ENCODE data around the gene SCUBE2.
"Not testable (repeated sequence)": the region's sequence is repeated elsewhere in the genome, so short reads cannot be mapped to it uniquely, and the experiment has no call there.

SCUBE2 gene

DNA sequence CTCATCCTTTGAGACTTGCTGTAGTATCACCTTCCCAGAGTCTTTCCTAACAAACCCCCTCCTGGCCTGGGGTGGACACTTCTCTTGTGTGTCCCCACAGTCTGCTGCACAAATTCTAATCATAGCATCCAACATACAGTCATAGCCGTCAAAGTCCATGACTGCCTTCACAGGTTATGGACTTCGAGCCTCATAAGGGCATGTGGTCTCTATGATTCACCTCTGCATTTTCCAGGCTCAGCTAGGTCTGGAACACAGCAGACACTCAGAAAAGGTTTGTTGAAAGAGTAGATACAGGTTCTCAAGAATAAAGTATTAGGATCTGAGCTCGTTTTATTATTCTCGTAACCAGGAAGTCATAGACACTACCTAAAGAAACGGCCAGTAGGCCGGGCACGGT lies 13.2 kb upstream of the SCUBE2 start:
- no peak for DNase-seq (ENCODE audit: low spot score)

DNA sequence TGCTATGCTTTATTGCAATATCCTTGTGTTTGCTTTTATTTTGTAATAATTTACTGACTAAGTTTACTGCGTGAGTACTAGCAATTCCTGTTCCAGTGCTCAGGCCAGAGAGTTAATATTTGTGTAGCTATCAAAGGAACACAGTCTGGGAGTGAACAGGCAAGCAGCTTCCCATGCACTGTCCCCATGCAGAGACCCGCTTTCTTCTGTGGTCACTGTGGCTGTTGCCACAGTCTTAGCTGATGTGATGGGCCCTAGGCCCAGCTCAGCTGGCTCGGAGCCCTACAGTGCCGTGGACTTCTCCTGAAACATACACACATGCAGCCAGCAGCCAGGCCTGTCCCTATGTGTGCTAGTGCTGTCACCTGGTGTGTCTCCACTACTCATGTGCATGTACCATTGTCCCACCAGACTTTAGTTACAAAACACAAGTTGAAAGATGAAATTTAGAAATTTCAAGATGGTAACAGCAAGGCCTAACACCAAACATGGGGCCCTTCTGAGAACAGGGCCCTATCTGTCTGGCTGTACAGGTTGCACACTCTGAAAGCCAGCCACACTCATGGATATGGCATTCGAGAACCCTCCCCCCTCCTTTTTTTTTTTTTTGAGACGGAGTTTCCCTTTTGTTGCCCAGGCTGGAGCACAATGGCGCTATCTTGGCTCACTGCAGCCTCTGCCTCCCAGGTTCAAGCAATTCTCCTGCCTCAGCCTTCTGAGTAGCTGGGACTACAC lies 12.3 kb upstream of the SCUBE2 start:
- no peak for DNase-seq (ENCODE audit: low spot score)

DNA sequence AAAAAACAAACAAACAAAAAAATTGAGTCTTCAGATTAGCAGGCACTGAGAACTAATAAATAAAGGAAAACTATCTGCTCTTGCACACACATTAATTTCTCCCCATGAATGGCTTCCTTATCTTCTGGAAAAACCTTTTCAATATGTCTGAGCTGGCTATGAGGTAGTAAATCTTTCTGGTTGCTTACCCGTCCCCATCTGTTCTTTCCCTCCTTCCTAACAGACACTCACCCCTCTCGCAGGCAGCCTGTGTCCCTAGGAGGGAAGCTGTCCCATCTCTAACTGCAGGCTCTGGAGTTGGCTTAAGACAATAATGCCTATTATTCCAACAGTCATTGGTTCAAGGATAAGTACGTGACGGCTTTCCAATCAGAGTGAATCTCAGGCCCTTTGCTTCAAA lies 8.2 kb upstream of the SCUBE2 start:
- no peak for DNase-seq (ENCODE audit: low spot score)

DNA sequence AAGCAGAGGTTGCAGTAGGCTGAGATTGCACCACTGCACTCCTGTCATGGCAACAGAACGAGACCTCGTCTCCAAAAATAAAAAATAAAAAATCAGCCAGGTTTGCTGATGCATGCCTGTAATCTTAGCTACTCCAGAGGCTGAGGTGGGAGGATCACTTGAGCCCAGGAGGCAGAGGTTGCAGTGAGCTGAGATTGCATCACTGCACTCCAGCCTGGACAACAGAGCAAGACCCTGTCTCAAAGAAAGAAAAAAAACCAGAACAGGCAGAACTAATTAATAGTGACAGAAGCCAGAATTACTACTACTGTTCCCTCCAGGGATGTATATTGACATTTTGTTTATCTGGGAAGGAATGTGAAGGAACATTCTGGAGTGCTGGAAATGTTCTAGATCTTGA lies 7.1 kb upstream of the SCUBE2 start:
- not testable (repeated sequence) for DNase-seq (ENCODE audit: low spot score)

DNA sequence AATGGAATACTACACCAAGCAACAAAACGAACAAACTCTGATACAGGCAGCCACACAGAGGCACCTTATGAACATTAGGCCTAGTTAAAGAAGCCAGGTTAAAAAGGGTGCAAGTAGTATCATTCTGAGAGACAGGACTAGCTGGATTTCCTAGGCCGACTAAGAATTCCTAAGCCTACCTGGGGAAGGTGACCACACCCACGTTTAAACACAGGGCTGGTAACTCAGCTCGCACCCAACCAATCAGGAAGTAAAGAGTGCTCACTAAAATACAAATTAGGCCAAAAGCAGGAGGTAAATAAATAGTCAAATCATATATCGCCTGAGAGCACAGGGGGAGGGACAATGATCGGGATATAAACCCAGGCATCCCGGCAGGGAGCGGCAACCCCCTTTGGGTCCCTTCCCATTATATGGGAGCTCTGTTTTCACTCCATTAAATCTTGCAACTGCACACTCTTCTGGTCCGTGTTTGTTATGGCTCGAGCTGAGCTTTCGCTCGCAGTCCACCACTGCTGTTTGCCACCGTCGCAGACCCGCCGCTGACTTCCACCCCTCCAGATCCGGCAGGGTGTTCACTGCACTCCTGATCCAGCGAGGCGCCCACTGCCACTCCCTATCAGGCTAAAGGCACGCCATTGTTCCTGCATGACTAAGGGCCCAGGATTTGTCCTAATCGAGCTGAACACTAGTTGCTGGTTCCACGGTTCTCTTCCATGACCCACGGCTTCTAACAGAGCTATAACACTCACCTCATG lies 6.0 kb upstream of the SCUBE2 start:
- not testable (repeated sequence) for DNase-seq (ENCODE audit: low spot score)

DNA sequence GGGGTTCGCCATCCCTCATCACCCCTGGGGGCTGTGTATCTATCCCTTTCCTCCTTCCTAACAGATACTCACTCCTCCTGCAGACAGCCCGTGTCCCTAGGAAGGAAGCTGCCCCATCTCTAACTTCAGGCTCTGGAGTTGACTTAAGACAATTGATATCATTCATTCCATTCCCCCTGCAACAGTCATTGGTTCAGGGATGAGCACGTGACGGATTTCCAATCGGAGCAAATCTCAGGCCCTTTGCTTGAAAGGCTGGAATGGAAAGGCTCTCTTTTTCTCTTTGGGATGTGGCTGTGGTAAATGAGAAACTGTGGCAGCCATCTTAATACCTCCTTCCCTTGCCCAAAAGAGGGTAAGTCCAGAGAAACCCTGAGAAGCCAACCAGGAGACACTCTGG lies 5.0 kb upstream of the SCUBE2 start:
- DNase-seq (ENCODE audit: low spot score), result no peak

DNA sequence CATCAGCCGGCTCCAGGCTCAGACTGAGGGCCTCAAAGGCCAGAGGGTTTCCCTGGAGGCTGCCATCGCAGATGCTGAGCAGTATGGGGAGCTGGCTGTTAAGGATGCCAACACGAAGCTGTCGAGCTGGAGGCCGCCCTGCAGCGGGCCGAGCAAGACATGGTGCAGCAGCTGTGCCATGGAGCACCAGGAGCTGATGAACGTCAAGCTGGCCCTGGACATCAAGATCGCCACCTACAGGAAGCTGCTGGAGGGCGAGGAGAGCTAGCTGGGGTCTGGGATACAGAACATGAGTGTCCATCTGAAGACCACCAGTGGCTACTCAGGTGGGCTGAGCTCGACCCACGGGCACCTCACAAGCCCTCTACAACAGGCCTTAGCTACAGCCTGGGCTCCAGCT lies 4.0 kb upstream of the SCUBE2 start:
- DNase-seq (ENCODE audit: low spot score), result no peak

DNA sequence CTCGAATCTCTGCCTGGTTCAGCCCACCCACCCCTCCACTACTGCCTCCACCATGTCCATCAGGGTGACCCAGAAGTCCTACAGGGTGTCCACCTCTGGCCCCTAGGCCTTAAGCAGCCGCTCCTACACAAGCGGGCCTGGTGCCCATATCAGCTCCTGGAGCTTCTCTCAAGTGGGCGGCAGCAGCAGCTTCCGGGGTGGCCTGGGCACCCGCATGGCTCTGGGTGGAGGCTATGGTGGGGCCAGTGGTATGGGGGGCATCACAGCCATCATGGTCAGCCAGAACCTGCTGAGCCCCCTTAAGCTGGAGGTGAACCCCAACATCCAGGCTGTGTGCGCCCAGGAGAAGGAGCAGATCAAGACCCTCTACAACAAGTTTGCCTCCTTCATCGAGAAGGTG lies 3.0 kb upstream of the SCUBE2 start:
- no peak for DNase-seq (ENCODE audit: low spot score)

DNA sequence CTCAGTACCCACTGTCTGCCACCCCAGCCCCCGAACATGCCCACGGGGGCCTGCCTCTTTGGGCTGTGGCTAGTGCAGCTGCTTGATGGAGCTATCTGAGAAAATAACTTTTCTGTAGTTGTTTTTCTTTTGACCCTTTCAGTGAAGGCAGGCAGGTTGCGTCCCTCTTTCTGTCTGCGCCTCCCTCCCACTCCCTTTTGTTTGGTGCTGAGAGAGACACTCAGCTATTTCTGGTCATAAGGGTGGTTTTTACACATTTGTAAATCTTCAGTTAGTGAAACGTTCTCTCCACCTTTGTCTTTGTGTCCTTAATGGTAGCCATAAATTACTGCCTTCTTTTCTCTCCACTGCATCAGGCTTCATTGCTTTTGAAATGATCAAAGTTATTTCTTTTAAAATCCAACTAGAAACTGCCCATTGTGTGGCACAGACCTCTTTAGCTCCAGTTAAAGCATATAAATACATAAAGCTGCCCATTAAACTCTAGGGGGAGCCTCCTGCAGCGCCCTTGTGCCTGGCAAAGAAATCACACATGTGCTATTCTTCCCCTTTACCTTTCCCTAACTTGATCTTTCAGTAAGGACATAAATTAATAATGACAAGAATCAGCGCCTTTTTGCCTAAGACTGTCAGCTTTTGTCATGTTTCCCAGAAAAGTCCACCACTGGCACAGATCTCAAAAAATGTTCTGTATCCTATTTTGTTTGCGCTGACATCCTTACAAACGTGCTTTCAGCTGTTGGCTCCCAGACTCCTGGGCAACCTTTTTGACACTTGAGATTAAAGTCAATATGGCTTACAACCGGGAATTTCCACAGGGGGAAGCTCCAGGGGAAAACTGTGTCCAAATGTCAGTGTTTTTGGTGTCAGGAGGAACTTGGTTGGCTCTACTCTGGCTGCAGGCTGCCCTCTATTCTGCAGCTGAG lies 1.7 kb upstream of the SCUBE2 start:
- DNase-seq (ENCODE audit: low spot score), result no peak

DNA sequence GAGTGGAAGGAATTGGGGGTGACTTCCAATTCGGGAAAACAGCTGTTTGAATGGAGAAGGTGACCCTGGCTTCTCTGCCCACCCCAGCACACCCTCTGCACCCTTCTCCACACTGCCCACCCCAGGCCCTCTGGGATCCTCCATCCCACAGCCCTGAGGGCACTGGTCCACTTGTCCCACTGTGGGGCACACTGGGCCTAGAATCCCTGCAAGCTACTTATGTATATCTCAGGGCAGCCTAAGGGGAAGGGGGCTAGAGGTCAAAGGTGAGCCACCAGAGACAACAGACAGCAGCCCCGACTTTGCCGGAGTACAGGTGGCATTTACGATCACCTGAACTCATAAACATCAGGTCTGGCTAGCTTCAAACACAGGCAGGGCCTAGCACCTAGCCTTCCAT lies 673 bp upstream of the SCUBE2 start:
- no peak for DNase-seq (ENCODE audit: low spot score)

DNA sequence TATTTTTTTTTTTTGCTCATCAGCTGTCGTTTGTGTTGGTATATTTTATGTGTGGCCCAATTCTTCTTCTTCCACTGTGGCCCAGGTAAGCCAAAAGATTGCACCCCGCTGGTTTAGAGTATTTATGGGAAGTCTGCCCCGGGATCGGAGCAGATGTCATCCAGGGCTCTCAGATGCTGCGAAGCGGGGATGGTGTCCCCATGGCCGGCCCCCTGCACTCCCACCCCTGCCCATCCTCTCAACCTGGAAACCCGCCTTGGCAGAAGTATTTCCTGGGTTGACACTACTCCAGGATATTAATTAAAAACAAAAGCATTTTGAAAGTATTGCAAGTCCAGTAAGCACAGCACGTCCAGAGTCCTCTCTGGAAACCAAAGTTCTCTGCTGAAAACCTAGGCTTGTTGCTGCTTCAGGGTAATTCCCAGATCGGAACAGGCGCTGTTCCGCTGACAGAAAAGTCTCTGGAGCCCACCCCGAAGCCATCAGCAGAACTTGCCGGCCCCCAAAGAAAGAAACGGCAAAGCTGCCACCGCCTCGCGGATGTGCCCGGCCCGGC lies 833 bp downstream of the SCUBE2 start:
- DNase-seq (ENCODE audit: low spot score), result no peak

DNA sequence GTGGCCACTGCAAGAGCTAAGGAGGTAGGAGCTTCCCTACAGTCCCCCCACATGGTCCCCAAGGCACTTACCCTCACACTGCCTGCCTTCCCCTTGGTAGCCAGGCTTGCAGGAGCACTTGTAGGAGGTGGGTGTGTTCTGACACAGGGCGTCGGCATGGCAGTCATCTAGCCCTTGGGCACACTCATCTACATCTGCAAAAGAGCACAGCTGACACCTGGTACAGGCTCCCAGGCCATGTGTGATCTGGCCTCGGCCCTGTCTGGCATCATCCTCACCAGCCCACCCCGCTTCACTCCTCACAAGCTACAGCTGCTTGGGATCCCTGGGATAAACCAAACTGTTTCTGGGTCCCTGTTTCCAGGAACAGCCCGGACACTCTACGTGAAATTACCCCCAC lies 1.8 kb downstream of the SCUBE2 start:
- no peak for DNase-seq (ENCODE audit: low spot score)

DNA sequence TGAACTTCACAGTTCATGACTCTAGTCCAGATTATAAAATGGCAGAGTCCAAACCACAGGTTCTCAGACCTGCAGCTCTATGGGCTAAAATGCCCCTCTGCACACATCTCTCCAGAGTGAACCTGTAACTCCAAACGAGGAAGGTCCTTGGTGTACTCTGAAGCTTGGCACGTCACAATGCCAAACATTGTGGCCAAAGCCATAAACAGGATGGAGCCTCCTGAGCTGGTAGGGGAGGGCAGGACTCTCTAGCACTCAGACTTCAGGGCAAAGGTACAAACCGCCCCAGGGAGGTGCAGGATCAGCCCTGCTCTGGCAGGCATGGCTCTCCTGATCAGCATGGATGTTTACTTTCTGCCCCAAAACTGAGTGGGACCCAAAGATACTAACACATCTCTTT lies 2.3 kb downstream of the SCUBE2 start:
- DNase-seq (ENCODE audit: low spot score), result no peak

DNA sequence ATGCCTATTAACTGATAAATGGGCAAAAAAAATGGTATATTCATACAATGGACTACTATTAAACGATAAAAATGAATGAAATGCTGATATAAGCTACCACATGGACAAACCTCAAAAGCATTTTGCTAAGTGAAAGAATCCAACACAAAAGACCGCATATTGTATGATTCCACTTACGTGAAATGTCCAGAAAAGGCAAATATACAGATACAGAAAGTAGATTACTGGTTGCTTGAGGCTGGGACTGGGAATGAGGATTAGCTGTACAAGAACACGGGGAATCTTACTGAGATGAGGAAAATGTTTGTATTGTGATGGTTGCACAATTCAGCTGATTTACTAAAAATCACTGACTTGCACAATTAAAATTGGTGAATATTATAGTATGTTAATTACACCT lies 8.8 kb downstream of the SCUBE2 start:
- DNase-seq (ENCODE audit: low spot score), result no peak

DNA sequence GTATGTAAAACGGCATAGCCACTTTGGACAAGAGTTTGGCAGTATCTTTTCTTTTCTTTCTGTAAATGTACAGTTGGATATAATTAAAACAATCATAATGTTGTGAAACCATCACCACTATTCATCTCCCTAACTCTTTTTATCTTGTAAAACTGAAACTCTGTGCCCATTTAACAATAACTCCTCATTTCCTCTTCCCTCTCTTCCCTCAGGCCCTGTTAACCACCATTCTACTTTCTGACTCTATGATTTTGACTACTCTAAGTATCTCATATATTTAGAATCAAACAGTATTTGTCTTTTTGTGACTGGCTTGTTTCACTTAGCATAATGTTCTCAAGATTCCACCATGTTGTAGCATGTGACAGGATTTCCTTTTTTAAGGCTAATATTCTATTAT lies 10.2 kb downstream of the SCUBE2 start:
- no peak for DNase-seq (ENCODE audit: low spot score)

DNA sequence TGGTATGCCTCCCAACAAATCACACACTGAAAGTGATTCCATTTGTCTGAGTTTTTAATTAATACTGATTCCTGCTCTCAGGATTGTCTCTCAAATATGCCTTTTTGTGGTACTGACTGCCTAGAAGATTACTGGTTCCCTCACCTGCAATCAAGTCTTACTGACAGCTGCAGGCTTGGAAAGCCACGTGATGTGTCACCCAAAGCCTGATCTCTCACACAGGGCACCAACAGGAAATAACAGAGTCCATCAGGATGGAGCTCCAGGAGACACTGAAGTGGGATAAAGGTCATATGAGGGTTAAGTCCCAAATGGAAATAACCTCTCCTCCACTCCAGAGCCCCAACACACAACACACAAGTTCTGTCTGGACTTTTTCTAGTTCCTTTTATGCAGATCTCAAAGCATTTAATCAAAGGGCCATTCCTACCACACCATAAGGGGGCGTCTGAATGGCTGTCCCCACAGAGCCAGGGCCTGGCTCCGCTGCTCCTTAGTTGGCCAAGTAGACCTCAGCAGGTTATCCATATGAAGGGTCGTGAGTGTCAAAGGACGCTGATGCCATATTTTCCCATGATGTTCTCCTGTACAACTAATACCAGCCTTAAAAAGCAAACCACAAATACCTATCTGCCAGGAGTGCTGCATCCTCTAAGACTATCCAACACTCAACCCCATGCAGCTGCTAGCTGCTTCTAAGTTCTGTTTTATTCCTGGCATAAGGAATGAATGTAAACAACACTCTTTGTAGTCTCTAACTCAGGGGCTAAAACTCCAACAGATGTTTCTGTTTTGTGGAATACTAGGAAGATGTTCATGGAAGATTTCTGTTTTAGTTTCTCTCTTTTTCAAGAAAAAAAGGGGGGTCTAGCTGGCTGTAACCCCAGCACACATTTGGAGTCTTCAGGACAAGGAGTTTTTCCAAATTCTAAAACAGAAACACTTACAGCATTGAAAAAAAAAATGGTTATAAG lies 13.0 kb downstream of the SCUBE2 start:
- no peak for DNase-seq (ENCODE audit: low spot score)

DNA sequence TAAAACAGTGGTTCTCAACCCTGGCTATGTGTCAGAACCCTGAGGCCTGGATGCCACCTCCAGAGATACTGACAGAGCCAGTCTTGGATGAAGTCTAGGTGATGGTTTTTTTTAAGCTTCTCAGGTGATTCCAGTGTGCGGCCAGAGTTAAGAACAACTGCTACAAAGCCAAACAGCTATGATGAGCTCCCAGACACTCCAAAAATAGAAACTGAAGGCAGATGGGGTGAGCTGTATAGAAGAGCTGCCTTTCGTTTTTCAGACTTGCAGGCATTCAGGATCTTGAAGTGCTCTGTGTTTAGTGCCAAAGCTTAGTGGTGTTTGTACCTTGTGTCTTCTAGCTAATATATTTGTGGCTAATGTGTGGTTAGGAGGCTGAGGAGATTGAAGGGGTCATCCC lies 14.2 kb downstream of the SCUBE2 start:
- no peak for DNase-seq (ENCODE audit: low spot score)

DNA sequence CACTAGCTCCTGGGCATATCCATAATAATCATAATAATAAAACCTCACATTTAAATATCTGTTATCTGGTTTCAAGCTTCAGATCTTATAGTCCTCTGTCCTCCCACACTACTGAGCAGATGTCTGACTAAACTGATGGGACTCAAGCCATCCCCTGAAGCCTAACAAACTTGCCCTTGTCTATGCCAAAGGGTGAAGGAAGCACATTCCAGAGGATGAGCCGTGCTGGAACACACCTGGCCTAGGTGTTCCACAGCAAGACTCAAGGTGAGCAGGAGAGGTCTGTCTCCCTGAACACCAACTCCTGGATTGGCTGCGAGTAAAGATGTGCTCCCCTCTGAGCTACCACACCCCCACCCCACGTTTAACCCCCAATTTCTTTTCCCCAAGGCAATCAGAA lies 14.7 kb downstream of the SCUBE2 start:
- no peak for DNase-seq (ENCODE audit: low spot score)

DNA sequence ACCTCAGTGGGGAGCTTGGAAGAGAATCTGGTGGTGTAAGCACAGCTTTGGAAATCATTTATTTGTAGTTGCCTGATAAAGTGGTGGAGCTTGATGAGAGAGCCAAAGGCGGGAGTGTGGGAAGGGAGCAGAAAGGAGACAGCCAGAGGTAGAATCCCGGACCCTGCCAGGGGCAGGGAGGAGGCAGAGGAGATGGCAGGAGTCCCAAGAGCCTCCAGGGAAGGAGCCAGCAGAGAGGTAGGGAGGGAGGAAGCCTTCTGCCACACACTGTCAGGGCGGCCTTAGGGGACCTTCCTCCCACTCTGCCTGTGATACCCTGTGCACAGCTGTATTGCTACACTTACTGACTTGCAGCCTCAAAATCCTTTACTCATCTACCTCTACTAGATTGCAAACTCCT lies 15.4 kb downstream of the SCUBE2 start:
- DNase-seq (ENCODE audit: low spot score), result no peak

DNA sequence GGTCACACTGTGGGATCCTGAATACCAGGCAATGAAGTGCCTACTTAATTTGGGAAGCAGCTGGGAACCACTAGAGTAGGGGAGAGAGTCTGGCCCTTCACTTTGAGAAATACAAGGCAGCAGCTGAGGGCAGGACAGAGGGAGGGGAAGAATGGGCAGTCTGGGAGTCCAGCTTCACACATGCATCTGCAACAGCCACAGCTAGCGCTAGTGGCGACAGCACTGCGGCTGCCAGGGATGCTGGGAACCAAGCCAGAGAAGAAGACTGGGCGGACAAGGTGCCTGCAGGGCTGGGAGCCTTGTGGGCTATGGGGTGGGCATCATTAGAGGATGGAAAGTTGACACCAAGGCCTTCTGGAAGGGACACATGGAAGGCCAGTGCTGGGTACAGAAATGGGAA lies 15.8 kb downstream of the SCUBE2 start:
- DNase-seq (ENCODE audit: low spot score), result no peak

DNA sequence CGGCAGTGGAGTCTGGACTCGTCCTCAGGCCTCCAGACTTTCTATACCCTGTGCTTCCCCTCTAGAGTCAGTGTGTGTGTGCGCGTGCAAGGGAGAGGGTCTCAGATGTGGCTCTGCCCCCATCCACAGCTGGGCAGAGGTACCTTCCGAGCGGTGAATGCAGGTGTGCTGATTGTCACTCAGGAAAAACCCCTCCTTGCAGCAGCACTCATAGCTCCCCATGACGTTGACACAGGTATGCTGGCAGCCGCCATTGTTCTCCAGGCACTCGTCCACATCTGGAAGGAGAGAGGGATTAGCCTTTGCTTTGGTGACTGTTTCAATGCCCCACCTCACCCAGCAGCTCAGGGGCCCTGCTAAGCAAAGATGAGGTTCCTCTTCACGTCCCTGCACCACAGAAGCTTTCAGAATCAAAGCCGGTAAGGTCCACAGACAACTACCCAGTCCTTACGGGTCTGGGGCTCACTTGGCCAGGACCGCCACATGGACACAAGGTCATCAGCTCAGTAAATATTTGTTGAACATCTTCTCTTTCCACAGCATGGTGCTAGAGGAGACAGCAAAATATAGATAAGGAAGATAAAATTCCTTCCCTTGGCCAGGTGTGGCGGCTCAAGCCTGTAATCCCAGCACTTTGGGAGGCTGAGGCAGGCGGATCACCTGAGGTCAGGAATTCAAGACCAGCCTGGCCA lies 16.9 kb downstream of the SCUBE2 start:
- DNase-seq (ENCODE audit: low spot score), result no peak
